SK-N-SH treated with all-trans-retinoic acid at 6 μM for 48 hours (cell line): ENCODE results near the gene PPT2.

Source experiments
- ARNTL ChIP-seq: fragments of 450-650 bp; formaldehyde crosslinking; IDR thresholded peaks from 2 replicates; pipeline ENCODE4 v1.5.0; 2020; ENCODE audit warnings: low read depth, mild to moderate bottlenecking, moderate library complexity, borderline replicate concordance
- BACH2 ChIP-seq: fragments of 250-450 bp; sonication (Bioruptor Pico); IDR thresholded peaks from 2 replicates; pipeline ENCODE4 v1.9.0; 2021; ENCODE audit warnings: mild to moderate bottlenecking, borderline replicate concordance
- CSRNP3 ChIP-seq: fragments of 250-450 bp; sonication (Bioruptor Pico); IDR thresholded peaks from 2 replicates; pipeline ENCODE4 v1.5.1; 2021; ENCODE audit warnings: mild to moderate bottlenecking, moderate library complexity
- ESRRG ChIP-seq: fragments of 250-450 bp; sonication (Bioruptor Pico); IDR thresholded peaks from 2 replicates; pipeline ENCODE4 v1.6.1; 2021; ENCODE audit warnings: mild to moderate bottlenecking
- ISL1 ChIP-seq: fragments of 250-450 bp; sonication (Bioruptor Pico); IDR thresholded peaks from 2 replicates; pipeline ENCODE4 v2.1.2; 2022; ENCODE audit warnings: mild to moderate bottlenecking, moderate library complexity
- OSR1 ChIP-seq: fragments of 250-450 bp; sonication (Bioruptor Pico); IDR thresholded peaks from 2 replicates; pipeline ENCODE4 v1.8.0; 2022; ENCODE audit warnings: moderate library complexity, mild to moderate bottlenecking, inconsistent platforms
- TCF4 ChIP-seq: fragments of 250-450 bp; sonication (Bioruptor Pico); IDR thresholded peaks from 2 replicates; pipeline ENCODE4 v1.8.0; 2021; ENCODE audit warnings: mild to moderate bottlenecking, moderate library complexity, borderline replicate concordance
- ZFP30 ChIP-seq: fragments of 450-650 bp; formaldehyde crosslinking; IDR thresholded peaks from 2 replicates; pipeline ENCODE4 v1.5.0; 2022; ENCODE audit warnings: mild to moderate bottlenecking, moderate library complexity
- TF ChIP-seq, protein P1 (sequence below): fragments of 250-450 bp; sonication (Bioruptor Pico); IDR thresholded peaks from 2 replicates; pipeline ENCODE4 v1.5.1; 2020; ENCODE audit warnings: low read depth, mild to moderate bottlenecking, moderate library complexity
- TF ChIP-seq, protein P2 (sequence below): fragments of 250-450 bp; sonication (Bioruptor Pico); IDR thresholded peaks from 2 replicates; pipeline ENCODE4 v1.8.0; 2021; ENCODE audit warnings: low read depth, mild to moderate bottlenecking, moderate library complexity, borderline replicate concordance

GRCh38 chr6:32153564-32154513, at the start of gene PPT2:
- no peak for TF ChIP-seq BACH2
- TF ChIP-seq ZFP30, result no peak
- no peak for TF ChIP-seq CSRNP3 (CRISPR knock-in tag)
- TF ChIP-seq, protein P1, sequence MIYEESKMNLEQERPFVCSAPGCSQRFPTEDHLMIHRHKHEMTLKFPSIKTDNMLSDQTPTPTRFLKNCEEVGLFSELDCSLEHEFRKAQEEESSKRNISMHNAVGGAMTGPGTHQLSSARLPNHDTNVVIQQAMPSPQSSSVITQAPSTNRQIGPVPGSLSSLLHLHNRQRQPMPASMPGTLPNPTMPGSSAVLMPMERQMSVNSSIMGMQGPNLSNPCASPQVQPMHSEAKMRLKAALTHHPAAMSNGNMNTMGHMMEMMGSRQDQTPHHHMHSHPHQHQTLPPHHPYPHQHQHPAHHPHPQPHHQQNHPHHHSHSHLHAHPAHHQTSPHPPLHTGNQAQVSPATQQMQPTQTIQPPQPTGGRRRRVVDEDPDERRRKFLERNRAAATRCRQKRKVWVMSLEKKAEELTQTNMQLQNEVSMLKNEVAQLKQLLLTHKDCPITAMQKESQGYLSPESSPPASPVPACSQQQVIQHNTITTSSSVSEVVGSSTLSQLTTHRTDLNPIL, result no peak
- no peak for TF ChIP-seq ARNTL (CRISPR knock-in tag)
- TF ChIP-seq, protein P2, sequence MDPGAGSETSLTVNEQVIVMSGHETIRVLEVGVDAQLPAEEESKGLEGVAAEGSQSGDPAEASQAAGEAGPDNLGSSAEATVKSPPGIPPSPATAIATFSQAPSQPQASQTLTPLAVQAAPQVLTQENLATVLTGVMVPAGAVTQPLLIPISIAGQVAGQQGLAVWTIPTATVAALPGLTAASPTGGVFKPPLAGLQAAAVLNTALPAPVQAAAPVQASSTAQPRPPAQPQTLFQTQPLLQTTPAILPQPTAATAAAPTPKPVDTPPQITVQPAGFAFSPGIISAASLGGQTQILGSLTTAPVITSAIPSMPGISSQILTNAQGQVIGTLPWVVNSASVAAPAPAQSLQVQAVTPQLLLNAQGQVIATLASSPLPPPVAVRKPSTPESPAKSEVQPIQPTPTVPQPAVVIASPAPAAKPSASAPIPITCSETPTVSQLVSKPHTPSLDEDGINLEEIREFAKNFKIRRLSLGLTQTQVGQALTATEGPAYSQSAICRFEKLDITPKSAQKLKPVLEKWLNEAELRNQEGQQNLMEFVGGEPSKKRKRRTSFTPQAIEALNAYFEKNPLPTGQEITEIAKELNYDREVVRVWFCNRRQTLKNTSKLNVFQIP (CRISPR knock-in tag), result no peak
- no peak for TF ChIP-seq OSR1 (CRISPR knock-in tag)
- TF ChIP-seq TCF4, result no peak
- TF ChIP-seq ESRRG (CRISPR knock-in tag), result no peak
- no peak for TF ChIP-seq ISL1 (CRISPR knock-in tag)
